Measurements from ENCODE around the gene CACNG4.

GRCh38 chr17:66950325-66950724 is 14.2 kb upstream of the CACNG4 start:
- TF ChIP-seq CTCF (conservative IDR thresholded peaks at IDR 0.05; ENCODE audit: low read length), result no peak
- no peak for TF ChIP-seq EZH2phosphoT487 (IDR thresholded peaks at IDR 0.05; ENCODE audit: borderline replicate concordance, low read depth, low read length)
